DMS153 treated with DMSO at 0.1 percent for 48 hours (cell line): ENCODE measurements around the gene ITPR1.

Experiments used
- DNase-seq: peaks from one replicate; lab custom pipeline; 2025; ENCODE audit not compliant: unreplicated experiment; lab: John Stamatoyannopoulos, UW

ITPR1 gene

DNA sequence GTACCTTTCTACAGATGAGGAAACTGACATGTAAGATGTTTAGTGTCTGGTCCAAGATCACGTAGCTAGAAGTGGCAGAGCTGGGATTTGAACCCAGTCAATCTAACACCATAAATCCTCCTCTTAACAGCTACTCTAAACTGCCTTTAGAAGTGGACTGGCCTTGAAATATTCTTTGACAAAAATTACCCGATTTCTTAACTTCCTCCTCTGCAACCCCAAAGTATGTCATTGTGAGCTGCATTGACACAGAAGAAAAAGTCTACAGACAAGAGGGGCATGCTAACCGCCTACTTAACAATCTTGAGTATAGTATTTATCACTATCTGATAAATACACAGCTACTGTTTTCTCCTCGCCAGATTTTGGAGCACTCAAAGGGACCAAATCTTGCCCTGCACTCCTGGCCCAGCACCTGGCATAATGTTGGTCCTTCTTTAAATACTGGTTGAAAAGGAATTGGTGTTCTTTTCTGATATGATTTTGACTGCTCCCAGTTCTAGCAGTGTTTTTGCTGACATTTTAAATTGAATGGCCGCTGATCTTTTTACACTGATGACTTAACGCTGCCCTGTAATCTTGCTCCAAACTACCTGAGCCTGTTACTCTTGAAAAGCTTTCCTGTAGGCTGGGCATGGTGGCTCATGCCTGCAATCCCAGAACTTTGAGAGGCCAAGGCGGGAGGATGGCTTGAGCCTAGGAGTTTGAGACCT lies 36.9 kb downstream of the ITPR1 start:
- DNase-seq: no peak

DNA sequence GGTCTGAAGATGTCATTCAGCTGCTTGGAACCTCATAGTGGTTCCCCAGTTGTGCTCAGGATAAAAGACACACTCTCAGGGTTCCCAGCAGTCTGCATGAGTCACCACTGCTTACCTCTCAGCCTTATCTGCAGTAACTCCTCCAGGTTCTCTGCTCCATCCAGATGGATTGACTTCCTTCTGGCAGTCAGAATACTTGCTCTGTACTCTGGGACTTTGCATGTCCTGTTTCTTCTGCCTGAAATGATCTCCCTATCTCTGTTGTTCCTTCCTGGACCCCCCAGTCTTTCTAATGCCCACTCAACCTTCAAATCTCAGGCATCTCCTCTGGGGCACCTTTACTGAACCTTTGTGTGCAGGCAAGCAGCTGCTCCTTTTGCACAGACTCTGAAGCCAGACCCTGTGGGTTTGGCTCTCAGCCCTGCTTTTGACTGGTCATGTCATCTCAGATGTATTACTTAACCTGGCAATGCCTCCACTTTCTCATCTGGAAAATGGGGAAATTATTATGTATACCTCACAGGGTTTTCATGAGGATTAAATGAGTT lies 38.4 kb downstream of the ITPR1 start:
- DNase-seq: no peak

DNA sequence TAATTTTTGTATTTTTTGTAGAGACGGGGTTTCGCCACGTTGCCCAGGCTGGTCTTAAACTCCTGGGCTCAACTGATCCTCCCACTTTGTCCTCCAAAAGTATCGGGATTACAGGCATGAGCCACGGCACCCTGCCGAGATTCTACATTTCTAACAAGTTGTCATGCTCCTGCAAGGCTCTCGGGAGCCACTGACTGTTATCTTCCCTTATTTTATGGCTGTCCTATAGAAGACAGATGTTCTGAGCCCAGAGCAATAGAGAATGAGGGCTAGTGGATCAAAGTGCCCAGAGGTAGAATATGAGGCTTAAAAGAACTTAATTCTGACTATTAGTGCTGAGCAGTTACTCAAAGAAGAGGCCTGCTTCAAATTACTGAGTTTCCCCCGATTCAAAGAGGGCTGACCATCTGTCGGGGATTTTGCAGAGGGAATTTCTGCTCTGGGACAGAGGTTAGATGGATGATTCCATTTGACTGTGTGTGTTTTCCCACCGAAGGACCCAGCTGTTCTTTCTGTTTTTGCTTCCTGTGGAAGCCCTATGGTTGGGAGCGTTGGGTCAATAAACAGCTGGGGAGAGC lies 39.5 kb downstream of the ITPR1 start:
- no peak for DNase-seq

DNA sequence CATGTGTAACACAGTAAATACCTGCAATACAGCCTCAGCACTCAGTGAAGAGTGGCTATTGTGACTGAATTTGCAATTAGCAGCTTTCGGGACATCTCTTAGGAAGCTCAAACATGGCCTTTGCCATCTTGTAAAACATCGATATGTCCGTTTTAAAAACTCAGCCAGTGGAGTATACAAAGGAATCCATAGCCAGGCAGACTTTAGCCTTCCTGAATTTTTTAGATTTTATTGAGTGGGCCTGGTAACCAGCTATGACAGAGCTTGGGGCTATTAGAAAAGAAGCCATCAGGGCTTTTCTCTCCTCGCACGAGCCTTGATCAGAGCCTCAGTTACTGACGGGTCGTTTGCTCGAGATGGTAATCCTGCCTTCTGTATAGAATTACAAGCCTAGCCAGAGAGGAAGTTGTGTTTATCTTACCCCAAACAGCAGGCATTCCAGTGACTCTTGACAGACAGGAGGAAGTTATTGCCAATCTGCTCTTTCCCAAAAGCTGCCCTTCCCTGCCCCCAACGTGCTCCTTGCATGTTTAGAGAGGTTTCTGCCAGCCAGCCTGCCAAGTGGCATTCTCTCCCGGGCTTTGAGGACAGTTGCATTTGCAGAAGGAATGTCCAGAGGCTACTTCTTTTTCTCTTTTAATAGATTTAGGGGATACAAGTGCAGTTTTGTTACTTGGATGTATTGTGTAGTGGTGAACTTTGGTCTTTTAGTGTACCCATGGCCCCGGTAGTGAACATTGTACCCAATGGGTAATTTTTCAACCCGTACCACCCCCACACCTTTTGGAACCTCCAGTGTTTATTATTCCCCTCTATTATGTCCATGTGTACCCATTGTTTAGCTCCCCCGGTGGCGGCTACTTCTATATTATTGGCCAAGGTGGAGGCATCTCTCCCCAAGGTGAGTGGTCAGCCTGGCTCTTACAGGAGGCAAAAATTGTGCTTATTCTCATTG lies 40.6 kb downstream of the ITPR1 start:
- DNase-seq: no peak

DNA sequence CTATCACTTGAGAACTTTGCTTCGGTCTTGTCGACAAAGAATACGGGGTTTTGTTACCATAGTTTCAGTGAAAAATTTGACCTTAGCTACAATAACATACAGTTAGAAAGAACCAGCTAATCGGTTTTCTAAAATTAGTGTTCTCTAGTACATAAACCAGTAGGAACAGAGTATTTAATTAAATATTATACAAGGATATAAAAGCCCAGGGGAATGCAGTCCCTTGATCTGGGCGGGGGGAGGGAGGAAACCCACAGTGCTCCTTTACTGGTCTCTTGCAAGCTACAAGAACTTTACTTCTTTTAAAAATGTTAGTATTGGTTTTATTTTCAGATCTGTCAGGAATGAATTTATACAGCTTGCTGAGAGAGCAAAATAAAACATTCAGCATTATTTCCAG lies 41.8 kb downstream of the ITPR1 start:
- no peak for DNase-seq

DNA sequence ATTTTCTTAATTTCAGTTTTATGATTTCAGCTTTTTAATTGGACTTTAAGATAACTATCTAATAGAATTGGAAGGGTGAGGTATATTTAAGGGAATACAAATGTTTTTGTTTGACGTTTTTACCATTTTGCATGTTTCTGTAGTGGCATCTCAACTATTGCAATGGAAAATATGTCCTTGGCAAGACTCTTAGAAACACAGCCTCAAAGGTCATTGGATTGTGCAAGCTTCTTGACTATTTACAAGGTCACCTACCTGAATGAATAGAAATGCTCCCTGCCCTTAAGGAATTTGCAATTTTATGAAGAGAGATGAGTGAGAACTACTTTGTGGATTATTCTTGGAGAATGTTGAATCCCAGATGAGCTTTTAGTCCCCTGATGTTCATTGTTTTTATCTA lies 43.1 kb downstream of the ITPR1 start:
- DNase-seq: no peak

DNA sequence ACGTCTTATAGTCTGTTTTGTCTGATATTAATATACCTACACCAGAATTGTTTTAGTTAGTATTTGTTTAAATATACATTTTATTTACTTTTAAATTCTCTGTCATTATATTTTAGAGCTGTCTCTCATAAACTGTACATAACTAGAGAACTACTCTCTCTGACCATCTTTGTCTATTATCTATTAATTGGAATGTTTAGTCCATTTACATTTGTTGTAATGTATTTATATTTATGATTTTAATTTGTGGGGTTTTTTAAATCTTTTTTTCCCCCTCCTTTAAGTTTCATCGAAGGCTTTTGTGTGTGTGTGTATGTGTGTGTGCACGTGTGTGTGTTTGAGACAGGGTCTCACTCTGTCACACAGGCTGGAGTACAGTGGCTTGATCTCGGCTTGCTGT lies 47.1 kb downstream of the ITPR1 start:
- no peak for DNase-seq

DNA sequence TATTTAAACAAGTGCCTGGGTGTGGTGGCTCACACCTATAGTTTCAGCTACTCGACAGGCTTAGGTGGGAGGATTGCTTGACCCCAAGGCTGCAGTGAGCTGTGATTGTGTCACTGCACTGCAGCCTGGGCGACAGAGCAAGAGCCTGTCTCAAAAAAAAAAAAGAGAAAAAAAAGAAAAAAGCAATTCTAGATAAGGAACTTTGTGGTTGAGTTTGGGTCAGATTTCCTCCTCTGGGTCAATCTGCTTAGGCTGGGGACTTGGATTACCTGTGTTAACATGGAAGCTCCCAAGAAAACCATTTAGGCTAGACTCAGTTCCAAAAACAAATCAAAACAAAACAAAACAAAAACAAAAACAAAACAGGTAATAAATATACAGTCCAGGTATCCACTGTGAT lies 50.0 kb downstream of the ITPR1 start:
- no peak for DNase-seq

DNA sequence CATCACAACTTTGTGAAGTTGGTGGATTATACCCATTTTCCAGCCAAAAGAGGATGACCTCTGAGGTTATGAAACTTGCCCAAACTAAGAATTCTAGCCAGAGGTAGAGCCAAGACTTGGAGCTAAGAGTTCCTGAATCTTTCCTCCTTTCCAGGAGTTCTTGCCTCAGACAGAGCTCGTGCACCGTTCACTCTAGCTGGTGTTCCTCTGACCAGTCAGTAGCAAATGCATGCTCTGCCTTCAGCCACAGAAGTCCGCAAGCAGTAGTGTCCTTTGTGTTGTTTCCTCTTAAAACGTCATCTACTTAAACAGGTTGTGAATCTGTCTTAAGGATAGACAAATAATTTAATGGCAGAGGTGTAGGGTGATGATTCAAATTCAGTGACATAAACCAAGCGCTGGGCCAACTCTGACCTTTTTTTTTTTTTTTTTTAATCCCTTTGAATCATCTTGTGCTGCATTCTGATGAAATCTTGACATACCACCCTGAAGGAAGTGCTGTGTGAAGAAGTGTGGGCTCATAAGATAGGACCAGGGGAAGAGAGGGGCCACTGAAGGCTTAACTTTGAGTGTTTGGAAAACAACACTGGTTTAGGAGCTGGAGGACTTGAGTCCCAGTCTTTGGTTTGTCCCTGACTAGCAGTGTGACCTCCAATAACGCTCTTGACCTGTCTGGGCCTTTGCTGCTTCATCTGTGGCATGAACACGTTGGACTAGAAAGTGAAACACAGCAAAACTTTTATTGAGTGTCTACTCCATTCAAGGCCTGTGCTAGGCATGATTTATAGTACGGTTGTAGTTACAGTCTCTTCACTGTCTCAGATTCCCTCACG lies 53.4 kb downstream of the ITPR1 start:
- DNase-seq: no peak

DNA sequence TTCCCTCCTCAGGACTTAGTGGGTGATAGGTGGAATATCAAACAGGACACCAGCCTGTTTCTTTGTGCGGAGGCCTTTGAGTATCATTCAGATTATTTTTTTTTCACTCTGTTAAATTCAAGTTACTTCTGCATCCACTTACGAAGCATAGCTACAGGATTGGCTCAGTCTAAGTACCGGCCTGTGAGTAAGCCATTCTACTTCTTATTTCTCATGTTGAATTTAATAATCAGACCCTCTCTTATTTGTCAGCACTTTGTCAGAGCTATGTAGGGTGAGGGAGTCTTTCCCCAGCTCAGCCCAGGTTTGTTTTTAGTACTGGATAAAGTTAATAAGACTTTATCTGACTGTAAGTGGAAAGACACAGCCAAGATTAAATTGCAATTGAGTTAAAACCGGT lies 54.7 kb downstream of the ITPR1 start:
- no peak for DNase-seq

DNA sequence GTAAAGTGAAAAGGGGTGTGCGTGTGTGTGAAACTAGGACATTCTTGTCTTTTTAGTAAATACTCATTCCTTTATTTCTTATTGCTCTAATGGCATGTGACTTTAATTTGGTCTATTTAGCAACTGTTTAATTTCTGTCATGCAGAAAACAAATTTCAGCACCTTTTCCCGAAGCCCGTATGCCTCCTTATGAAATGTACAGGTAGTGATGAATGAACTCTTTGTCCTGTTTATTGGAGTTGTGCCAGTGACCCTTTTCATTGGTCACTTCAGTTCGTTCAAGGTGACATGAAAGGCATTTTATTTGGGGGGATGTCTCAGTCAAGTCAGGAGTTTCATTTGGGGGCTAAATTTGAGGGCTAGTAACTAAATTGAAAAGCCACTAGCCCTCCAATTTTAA lies 55.2 kb downstream of the ITPR1 start:
- DNase-seq: no peak

DNA sequence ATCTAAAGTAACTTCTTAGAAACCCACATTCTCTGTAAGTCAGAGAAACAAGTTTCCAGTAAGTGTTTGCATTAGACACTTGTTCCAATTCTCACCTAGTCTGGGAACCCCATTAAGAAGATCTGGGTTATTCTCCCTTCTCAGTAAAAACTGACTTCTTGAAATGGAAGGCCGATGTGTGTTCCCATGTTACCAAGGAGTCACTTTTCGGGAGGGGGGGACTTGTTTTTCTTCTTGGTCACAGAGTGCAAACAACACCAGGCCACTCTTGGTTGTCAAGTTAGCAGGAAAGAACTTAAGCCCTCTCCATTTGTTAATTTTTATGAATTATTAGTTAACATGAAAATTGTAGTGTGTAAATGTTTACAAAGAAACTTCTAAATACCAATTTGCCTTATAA lies 55.6 kb downstream of the ITPR1 start:
- DNase-seq: no peak

DNA sequence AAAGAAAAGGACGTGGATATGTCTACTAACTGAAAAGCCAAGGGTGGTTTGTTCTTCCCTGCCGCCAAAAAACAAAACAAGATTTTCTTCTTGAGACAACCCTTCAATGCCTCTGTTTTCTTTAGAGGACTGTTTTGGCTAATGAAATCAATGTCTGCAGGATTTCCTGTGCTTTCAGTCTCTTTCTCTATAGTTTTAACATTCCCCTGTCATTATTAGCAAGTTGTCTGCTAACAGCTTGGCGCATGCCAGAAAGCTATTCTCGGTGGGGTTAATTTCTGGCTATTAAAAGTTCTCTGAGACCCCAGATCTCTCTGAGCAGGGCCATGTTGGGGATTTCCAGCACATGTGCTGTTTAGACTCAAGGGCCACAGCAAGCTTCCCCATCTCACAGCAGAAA lies 56.7 kb downstream of the ITPR1 start:
- DNase-seq: no peak

DNA sequence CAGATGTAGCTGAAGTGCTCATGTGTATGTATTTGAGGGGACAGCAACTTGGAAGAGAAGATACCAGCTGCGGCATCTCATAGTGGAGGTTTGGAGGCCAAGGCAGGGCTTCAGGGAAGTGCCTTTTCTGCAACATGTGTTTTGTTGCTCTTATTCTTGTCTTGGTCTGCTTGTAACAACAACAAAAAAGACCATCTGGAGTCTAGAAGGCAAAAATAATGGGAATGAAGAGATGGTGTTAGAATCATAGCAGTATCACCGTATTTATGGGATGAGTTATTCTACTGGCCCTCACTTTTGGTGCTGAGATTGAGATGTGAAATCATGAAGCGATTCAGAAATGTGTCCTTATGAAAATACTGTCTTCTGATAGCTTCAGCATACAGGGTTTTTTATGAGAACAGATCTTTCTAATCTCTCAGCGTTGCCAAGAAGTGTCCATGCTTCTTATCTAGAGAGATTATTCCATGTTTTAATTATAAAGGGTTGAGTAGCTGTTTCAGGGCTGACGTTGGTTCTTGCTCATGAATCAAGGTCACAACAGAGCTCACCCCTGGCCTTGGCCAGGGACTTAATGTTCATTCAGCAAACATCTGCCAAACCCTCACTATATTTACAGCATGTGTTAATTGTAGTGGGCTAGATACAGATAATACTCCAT lies 58.0 kb downstream of the ITPR1 start:
- no peak for DNase-seq

DNA sequence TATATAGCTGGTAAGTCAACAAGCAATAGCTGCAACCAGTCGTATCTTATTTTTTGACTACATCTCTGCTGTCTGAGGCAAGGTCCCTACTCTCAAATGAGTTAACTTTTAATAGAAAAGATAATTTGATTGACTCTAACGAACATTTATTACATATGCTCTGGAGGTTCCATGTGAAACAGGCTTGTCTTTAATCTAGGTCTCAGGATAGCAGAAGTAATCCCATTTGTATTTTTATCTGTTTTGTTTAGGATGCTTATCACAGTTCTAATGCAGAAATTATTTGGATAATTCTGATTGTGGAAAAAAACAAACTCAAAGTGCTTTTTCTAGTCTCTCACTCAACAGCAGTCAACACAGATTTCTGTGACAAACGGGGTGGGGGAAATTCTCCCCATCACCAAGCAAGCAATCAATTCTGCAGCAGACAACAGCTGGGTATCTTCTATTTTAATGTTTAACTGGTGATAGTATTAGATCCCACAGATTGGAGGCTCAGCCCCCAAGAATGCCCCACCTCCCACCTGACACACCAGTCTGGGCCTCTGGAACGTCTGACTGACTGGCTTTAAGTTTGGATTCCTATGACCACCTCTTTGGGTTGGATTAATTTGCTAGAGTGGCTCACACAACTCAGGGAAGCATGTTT lies 58.8 kb downstream of the ITPR1 start:
- DNase-seq: no peak

DNA sequence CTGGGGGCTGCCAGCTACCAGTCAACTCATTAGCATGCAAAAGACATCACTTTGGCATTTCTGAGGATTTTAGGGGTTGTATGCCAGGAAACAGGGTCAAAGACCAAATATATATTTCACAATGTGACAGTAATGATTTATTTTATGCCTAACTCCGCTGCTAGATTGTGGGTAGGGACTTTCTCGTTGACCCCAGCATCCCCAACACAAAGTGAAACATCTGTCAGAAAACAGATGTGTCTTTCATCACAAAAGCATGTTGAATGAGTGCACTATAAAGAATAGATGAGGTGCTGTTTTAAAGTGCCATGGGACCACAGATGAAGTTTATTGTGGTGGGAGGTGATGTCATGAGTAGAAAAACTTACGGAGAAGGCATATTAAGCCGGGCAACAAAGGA lies 59.7 kb downstream of the ITPR1 start:
- no peak for DNase-seq

DNA sequence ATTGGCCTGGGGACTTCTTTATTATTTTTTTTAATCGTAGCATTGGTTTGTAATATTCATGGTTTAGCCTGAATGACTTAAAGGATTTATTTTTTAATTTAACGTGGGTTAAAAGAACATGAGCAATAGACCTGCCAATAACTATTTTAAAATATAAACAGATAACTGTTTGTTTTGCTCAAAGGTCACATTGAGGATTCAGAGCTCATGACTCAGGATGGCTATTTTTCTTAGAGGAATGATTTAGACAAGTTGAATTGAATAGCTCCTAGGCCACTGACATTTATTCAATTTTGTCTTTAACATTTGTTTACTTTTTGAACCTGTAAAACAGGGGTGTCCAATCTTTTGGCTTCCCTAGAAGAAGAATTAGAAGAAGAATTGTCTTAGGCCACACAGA lies 68.5 kb downstream of the ITPR1 start:
- DNase-seq: no peak

DNA sequence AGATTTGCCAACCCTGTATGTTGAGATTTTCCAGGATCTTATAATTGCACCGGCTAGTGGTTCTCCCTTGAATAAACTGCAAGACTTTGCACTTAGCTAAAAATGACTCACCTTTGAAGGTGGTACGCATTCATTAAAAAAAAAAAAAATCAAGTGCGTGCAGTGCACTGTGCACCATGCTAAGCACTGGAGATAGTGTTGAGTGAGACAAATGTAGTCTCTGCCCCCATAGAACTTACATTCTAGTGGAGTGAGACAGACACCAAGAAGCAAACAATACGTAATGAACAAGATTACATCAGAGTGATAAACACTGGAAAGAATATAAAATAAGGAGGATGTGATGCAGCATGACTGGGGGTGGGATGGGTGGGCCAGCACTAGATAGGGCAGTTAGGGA lies 69.4 kb downstream of the ITPR1 start:
- no peak for DNase-seq

DNA sequence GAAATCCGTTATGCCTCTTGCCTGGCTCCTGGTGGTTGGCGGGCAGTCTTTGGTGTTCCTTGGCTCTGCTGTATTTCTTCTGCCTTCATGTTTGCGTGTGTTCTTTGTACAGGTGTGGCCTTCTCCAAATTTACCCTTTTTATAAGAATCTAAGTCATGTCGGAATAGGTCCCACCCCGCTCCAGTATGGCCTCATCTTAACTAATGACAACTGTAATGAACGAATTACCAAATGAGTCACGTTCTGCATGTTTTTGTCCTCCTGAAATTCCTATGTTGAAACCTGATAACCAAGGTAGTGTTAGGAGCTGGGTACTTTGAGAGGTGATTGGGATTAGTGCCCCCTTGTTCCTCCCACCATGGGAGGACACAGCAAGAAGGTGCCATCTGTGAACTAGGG lies 71.1 kb downstream of the ITPR1 start:
- no peak for DNase-seq
